NCI-H2081 (cell line): ENCODE measurements around the gene PER2.
"Not testable (repeated sequence)": the region's sequence is repeated elsewhere in the genome, so short reads cannot be mapped to it uniquely, and the experiment has no call there.

Experiments
- DNase-seq, 2 experiments: peaks; one replicate each; lab custom pipeline; 2025; lab: John Stamatoyannopoulos, UW

Gene PER2

GRCh38 chr2:238313289-238313990, 25.0 kb upstream of the PER2 start:
- no peak for DNase-seq

GRCh38 chr2:238310721-238311120, 22.3 kb upstream of the PER2 start:
- not testable (repeated sequence) for DNase-seq

- DNase-seq: no peak
Observed at GRCh38 chr2:238308177-238308576, 19.8 kb upstream of the PER2 start.

DNA sequence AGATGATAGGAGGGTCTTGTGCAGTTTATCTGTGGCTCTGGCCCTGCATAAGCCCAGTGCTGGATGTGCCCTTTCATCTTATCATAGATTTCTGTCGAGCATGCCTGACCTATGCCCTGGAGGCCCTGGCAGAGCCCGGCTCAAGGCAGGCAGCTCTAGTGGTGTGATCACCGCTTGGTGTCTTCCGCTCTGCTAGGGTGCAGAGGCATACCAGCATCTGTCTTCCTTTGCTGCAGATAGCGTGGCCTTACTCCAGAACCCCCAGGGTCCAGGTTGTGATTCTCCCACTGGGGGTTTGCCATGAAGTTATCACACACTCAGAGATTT, 18.2 kb upstream of the PER2 start:
- no peak for DNase-seq

GRCh38 chr2:238305965-238306671, 17.7 kb upstream of the PER2 start:
- DNase-seq: no peak

DNA sequence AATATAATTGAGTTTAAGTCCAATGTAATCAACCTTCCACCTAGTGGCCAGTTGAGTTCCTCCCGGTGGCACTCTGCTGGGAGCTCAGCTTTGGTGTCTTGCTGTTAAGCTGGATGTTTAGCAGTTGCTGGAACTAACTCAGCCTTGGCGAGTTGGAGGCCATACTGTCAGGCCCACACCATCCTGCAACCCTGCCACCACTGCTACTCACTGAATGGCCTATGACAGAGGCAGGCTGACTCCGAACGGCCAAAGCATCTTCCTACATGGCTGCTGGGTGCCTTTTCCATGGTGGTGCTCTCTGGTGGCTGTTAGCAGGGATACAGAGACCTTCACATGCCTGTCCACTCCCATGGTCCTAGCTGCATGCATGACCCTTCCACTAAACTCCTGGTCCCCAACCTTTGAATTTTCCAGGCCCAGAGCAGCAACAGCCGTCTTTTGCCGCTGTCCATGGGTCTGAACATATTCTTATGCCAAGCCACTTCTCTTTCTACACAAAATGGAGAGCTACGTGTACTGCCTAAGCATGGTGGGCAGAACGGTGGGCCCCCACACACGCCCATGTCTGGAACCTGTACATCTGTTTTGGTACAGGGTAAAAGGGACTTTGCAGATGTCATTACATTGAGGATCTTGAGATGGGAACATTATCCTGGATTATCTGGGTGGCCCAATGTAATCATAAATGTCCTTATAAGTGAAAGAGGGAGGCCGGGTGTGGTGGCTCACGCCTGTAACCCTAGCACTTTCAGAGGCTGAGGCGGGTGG, 16.9 kb upstream of the PER2 start:
- no peak for DNase-seq

DNA sequence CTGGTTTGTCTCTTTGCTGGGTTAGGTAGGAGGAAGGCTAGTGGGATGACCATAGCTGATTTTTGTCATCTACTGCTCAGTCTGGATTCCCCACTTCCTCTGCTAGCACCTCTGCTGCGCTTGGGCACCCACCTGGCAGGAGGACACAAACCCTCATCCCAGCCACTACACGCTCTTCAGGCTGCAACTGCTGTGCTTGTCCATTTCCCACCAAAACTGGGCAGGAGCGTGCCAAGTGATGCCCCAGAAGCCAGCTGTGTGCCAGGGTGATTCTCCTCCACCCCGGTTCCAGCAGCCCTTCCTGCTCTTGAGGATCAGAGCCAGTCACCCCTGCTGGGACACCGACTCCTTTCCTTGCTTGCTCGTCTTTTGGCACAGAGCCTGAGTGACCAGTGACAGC, 15.7 kb upstream of the PER2 start:
- DNase-seq: no peak

DNA sequence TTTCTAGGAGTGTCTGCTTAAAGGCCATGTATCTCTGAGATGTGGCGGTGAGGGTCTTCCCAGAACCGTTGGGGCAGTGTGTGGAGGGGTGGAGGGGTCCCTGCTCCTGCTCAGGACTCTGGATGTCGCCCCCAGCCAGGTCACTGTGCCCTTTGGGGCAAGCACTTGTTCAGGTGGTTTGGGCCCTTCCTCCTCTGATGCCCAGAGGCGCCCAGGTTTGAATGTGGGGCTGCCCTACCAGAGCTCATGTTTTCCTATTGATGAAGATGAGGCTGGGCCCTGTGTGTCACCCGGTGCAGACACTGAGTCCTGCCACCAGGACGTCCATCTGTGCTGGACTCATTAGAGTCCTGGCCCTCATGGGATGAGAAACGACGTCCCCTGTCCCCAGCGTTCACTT, 14.3 kb upstream of the PER2 start:
- no peak for DNase-seq

DNA sequence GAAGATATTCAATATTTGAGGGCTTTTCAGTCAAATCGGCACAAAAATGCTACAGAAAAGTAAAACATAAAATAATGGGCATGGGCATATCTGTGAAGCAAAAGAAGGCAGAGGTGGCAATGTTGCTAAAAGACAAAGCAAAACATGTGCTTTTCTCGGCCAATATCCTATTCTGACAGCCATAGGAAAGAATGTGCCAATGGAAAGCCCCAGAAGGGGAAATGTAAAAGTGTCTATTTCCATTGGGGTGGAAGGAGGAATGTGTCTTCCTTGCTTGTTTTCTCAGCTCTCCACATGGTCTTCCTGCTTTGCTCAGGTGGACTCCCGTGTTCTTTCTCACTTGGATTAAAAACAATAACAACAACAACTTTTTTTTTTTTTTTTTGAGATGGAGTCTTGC, 13.7 kb upstream of the PER2 start:
- DNase-seq: no peak

- DNase-seq: no peak
Observed at GRCh38 chr2:238299803-238300202, 11.4 kb upstream of the PER2 start.

DNA sequence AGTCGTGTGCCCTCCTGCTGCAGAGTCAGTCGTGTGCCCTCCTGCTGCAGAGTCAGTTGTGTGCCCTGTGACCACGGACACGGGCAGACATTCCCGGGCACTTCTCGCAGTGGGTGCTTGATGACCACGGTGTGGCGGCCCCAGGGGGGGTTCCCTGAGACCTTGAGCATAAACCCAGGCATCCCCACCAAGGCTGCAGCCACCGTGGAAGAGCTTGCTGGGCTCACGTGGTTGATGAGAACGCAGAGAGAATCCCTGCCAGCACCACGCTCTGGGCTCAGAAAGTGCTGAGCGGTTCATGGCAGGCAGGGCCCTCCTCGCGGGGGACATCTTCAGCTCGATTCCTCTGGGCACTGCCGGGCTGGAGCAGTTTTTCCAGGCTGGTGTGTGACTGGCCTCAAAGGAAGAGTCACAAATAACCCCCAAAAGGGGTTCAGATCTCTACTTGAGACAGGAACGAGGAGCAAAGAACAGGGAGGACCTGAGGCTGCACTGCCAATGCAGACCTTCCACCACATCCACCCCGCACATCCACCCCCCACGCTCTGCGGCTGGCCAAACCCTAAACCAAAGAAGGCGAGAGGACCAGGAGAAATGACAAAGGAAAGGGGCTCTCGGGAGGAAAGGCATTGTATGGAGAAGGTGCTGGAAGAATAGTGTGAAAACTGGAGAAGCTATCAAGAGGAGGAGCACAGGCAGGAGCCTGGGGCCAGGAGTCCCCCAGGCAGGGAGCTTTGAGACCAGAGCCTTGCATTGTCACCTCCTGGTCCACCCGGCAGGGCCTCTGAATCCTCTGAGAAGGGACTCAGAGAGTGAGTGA, 8.4 kb upstream of the PER2 start:
- DNase-seq: no peak

DNA sequence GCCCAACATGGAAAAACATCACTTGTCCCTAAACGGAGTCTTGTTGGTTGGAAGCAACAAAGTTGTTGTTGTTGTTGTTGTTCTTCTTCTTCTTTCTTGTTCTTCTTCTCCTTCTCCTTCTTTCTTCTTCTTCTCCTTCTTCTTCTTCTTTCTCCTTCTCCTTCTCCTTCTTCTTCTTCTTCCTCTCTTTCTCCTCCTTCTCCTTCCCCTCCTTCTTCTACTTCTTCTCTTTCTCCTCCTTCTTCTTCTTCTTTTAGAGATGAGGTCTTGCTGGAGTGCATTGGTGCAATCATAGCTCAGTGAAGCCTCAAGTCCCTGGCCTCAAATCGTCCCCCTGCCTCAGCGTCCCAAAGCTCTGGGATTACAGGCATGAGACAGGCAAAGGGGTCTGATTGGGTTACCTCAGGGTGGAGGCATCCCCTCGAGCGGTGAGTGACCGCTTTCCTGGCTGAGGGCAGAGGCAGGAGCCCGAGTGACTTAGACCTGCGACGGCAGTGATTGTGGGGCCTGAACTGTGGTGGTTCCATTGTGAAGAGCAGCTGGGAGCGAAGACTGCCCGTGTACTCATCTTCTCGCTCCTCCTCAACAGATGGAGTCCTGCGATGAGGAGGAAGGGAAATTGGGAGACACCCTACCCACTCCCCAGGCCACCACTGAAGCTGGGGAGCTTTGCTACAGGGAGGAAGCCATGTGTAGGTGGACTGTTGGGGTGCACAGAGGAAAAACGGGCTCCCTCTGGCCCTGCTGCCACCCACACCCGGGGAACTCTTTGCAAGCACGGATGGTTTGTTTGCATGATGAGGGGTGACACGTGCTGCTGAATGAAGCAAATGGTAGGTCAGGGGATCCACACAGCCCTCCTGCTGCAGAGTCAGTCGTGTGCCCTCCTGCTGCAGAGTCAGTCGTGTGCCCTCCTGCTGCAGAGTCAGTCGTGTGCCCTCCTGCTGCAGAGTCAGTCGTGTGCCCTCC, 7.0 kb upstream of the PER2 start:
- no peak for DNase-seq

GRCh38 chr2:238294393-238295143, 6.2 kb upstream of the PER2 start:
- DNase-seq: no peak

DNA sequence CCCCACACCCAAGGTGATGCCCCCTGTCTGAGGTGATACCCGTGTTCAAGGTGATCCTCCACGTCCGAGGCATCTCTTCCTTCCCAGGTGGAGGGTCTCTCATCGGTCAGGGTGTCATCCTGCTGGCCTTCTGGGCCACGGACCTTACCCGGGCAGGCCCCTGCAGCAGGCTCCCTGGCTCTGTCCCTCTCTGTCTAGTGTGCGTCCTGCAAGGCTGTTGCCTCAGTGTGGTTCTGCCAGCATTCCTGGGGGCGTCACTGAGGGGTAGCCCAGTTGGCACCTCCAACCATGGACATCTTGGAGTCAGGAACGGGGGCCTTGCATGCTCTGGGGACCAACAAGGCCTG, 5.6 kb upstream of the PER2 start:
- DNase-seq: no peak

DNA sequence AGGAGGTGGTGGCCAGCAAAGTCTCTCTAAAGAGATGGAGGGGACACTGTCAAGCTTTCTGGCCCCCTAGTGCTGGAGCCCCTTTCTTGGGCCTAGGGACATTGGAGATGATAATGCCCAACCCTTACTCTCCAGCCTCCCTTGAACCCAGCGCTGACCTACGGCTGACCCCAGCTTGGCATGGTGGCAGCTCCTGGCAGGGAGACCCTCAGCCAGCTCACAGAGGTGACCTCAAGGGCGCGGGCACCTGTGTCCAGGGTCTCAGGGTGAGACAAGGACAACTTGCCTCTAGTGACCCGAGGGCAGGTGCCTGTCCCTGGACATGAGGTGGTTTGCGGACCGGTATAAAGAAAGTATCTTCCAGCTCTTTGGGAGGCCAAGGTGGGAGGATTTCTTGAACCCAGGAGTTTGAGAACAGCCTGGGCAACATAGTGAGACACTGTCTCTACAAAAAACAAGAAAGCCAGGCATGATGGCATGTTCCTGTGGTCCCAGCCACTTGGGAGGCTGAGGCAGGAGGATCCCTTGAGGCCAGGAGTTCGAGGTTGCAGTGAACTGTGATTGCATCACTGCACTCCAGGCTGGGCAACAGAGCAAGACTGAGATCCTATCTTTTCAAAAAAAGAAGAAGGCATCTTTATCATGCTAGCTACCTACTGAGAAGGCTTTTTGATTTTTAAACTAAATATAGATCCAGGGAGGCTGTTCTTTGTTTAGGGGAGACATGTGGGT, 3.3 kb upstream of the PER2 start:
- DNase-seq: no peak

DNA sequence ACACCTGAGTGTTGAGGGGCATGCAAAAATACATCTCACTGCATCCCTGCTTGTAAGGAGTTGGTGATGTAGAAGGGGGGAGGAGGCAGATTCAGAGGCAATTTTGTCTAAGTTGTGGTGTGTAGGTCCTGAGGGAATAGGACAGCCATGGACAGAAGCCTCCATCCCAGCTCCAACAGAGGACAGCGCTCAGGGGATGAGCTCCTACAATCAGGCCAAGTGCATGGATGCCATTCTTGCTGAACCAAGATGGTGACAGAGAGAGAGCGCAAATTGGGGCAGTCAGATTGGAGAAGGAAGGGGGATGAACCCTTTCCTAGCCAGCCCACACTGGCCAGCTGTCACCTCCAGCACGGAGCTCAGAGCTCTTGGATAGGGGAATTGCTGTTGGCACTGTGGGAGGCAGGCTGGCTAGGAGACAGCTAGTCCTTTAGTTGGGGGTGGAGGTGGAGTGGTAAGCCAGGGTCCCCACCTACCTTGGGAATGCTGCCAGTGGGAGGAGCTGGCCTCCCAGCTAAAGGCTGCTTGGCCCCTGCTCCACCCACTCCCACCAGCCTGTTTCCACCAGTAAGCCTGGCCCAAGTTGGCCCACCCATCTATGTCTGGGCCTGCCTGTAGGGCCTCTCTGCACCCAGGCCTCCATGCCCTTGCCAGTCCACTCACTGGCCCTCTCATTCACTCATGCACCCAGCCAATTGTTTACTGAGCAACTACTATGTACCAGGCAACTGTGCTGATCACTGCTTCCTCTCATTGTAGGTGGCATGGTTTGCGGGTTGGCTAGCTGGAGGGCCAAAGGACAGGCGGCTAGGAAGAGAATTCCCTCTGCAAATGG, 2.5 kb upstream of the PER2 start:
- no peak for DNase-seq

GRCh38 chr2:238290091-238290509, 1.7 kb upstream of the PER2 start:
- peak; percentile 48 to 59 for DNase-seq

DNA sequence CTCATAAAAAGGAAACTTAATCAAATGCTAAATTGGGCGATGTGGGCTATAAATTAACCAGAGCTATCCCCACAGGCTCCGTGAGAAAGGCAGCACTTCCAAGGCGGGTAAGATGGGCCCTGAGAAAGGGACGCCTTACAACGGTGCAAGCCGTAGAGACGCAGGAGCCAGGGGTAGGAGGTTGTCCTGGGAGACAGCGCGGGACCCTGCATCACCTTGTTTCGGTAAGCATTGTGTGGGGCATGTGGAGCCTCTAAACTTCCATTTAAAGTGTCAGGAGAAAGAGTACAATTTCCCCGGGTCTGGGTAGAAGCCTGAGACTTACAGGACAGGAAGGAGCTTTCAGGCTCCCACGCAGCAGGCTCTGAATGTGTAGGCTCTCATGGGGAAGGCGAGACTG, 1.2 kb upstream of the PER2 start:
- no peak for DNase-seq
